Natural killer cell (primary cell): ENCODE results near the gene CCDC57. TPM values are rescaled to one million over a fixed set of nuclear protein-coding genes. Genes with fewer than 3 reads are reported as not detected.

Source experiments
- ATAC-seq, 3 donors: fragments of 150-1000 bp in 2 of 3; fragments of 200-7000 bp in 1 of 3; cut with Tn5 transposase; 1 replicate in 1 of 3; 2 replicates in 2 of 3; pipeline ENCODE4 v1.10.0; 2021; ENCODE audit warnings: mild to moderate bottlenecking in 2 of 3, moderate library complexity in 2 of 3
- DNase-seq, 2 donors: peaks; one replicate each; pipeline versions ENCODE4 v3.0.0 to v3.0.0-alpha.2; 2013 to 2021; ENCODE audit warnings: mixed read lengths in 1 of 2
- H3K27ac ChIP-seq: one replicate; pipeline ENCODE4 v1.5.1; 2013; ENCODE audit warnings: mild to moderate bottlenecking, low read length
- H3K27me3 ChIP-seq: one replicate; pipeline ENCODE4 v1.6.1; 2013; ENCODE audit warnings: low read length; ENCODE audit not compliant: control insufficient read depth, insufficient read depth
- H3K36me3 ChIP-seq: one replicate; pipeline ENCODE4 v1.6.1; 2013; ENCODE audit warnings: low read length; ENCODE audit not compliant: control insufficient read depth, insufficient read depth
- H3K4me1 ChIP-seq: one replicate; pipeline ENCODE4 v1.6.1; 2013; ENCODE audit warnings: low read length; ENCODE audit not compliant: control insufficient read depth, insufficient read depth
- H3K4me3 ChIP-seq: one replicate; pipeline ENCODE4 v1.5.1; 2013; ENCODE audit warnings: low read length
- H3K9me3 ChIP-seq: one replicate; pipeline ENCODE4 v1.6.1; 2013; ENCODE audit warnings: low read length; ENCODE audit not compliant: control insufficient read depth, insufficient read depth
- H3K27ac Mint-ChIP-seq, 2 donors: one replicate each; pipeline ENCODE4 v1.8.0; 2022; ENCODE audit warnings: mild to moderate bottlenecking in 2 of 2, mixed read lengths in 2 of 2, moderate library complexity in 1 of 2
- H3K27me3 Mint-ChIP-seq, 2 donors: one replicate each; pipeline ENCODE4 v1.8.0; 2022; ENCODE audit warnings: low read depth in 2 of 2, mixed read lengths in 2 of 2
- H3K36me3 Mint-ChIP-seq: one replicate; pipeline ENCODE4 v1.8.0; 2022; ENCODE audit warnings: mixed read lengths
- H3K4me1 Mint-ChIP-seq, 2 donors: one replicate each; pipeline ENCODE4 v1.8.0; 2022; ENCODE audit warnings: mixed read lengths in 2 of 2
- H3K4me3 Mint-ChIP-seq: one replicate; pipeline ENCODE4 v1.8.0; 2022; ENCODE audit warnings: mild to moderate bottlenecking, moderate library complexity, mixed read lengths
- H3K9me3 Mint-ChIP-seq, 2 donors: one replicate each; pipeline ENCODE4 v1.8.0; 2022; ENCODE audit warnings: mixed read lengths in 2 of 2
- WGBS: methylation state at CpG from one replicate; pipeline ENCODE4 v1.1.7; 2013; ENCODE audit warnings: missing lambda C conversion rate; ENCODE audit not compliant: insufficient coverage; 5-methylcytosine and 5-hydroxymethylcytosine counted together
- intact Hi-C: fragments of 100-400 bp; cut with micrococcal nuclease; formaldehyde crosslinking; loops from one replicate; pipeline ENCODE4 v1.14.2; 2022
- total RNA-seq, 4 donors: library from RNA; stranded (reverse); fragments of 120-200 nt in 1 of 4; gene quantifications; one replicate each; pipeline versions ENCODE4 v1.2.3 to v1.2.4, GENCODE V29; 2013 to 2022
- TF ChIP-seq, protein P1 (sequence below): fragments of 200-600 bp; IDR thresholded peaks from one replicate; pipeline ENCODE4 v1.8.0; 2022; ENCODE audit warnings: antibody characterized with exemption

The CCDC57 gene
- total RNA-seq, 3 donors from 2014 or later (not counting 1 experiment from before 2014, with no cell fraction given), result 69.7 to 79.2 (median 75.1) TPM

DNA sequence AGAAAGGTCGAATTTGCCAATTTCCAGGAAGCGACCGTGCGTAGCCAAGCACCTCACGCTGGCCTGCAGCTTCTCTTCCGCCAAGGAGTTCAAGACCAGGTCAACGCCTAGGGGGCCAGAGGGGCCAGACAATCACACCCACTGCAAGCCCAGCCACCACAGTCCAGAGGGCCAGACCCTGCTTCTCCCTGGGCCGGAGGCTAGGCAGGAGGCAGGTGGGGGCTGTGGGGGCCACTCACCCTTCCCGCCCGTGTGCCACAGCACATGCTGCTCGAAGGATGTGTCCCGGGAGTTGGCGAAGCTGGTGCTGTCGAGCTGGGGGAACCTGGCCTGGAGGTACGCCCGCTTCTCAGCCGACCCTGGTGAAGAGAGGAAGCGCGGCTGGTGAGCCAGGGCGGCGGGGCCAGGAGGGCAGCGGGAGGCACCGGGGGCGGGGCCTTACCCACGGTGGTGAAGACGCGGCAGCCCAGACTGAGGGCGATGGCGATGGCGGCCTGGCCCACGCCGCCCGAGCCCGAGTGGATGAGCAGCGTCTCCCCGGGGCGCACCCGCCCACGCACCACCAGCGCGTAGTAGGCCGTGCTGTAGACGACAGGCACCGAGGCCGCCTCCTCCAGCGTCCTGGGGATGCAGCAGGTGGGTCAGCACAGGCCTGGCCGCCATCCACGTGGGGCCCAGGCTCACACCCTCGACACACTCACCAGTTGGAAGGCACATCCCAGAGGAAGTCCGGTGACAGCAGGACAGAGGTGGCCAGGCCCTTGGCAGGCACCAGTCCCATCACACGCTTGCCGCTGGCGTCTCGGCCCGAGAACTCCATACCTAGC, 128.9 kb downstream of the CCDC57 start:
- 95% methylated on average over 55 of the region's 55 CpGs for WGBS
- Mint-ChIP-seq H3K4me3 (no peak overlapping the region), H3K27me3 (no peaks in the 10 kb centered on the region), H3K36me3 (no peaks in the 10 kb centered on the region), H3K27ac (no peak overlapping the region), H3K9me3 (no peaks in the 10 kb centered on the region), H3K4me1 (no peaks in the 10 kb centered on the region)
- ATAC-seq (no peak), DNase-seq (no peak)
- Histone ChIP-seq H3K27ac (no peak overlapping the region), H3K4me1 (no peaks in the 10 kb centered on the region), H3K27me3 (no peaks in the 10 kb centered on the region), H3K9me3 (no peaks in the 10 kb centered on the region), H3K4me3 (no peak overlapping the region), H3K36me3 (peaks cover 63% of the 10 kb centered on the region)
- TF ChIP-seq, protein P1, sequence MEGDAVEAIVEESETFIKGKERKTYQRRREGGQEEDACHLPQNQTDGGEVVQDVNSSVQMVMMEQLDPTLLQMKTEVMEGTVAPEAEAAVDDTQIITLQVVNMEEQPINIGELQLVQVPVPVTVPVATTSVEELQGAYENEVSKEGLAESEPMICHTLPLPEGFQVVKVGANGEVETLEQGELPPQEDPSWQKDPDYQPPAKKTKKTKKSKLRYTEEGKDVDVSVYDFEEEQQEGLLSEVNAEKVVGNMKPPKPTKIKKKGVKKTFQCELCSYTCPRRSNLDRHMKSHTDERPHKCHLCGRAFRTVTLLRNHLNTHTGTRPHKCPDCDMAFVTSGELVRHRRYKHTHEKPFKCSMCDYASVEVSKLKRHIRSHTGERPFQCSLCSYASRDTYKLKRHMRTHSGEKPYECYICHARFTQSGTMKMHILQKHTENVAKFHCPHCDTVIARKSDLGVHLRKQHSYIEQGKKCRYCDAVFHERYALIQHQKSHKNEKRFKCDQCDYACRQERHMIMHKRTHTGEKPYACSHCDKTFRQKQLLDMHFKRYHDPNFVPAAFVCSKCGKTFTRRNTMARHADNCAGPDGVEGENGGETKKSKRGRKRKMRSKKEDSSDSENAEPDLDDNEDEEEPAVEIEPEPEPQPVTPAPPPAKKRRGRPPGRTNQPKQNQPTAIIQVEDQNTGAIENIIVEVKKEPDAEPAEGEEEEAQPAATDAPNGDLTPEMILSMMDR, result no peak
- intact Hi-C loops, result no loop called here

DNA sequence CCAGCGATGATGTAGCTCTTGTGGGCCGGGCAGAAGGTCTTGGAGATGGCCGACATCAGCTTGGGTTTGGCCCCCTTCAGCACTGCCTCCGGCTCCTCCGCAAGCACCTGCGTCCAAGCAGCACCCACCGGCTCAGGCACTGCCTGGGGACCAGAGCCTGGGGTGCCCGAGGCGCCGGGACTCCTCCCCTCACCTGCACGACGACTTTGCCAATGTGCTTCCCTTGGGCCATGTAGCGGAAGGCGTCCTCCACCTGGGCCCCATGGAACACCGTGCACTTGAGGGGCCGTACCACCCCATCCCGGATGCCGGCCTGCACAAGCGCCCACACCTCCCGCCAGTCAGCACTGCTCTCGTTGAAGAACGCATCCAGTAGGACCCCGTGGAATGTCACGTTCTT, 129.6 kb downstream of the CCDC57 start:
- 97% methylated on average over 24 of the region's 24 CpGs for WGBS
- Mint-ChIP-seq H3K36me3 (no peaks in the 10 kb centered on the region), H3K4me1 (no peaks in the 10 kb centered on the region), H3K27me3 (no peaks in the 10 kb centered on the region), H3K27ac (no peak overlapping the region), H3K4me3 (no peak overlapping the region), H3K9me3 (no peaks in the 10 kb centered on the region)
- TF ChIP-seq, protein P1, result no peak
- DNase-seq, result no peak
- no peak overlapping the region for H3K4me3 ChIP-seq
- intact Hi-C loops, result no loop called here
- no peaks in the 10 kb centered on the region for H3K27me3 ChIP-seq
- no peaks in the 10 kb centered on the region for H3K9me3 ChIP-seq
- H3K4me1 ChIP-seq, result no peaks in the 10 kb centered on the region
- no peak overlapping the region for H3K27ac ChIP-seq
- no peak for ATAC-seq
- peaks cover 56% of the 10 kb centered on the region for H3K36me3 ChIP-seq

DNA sequence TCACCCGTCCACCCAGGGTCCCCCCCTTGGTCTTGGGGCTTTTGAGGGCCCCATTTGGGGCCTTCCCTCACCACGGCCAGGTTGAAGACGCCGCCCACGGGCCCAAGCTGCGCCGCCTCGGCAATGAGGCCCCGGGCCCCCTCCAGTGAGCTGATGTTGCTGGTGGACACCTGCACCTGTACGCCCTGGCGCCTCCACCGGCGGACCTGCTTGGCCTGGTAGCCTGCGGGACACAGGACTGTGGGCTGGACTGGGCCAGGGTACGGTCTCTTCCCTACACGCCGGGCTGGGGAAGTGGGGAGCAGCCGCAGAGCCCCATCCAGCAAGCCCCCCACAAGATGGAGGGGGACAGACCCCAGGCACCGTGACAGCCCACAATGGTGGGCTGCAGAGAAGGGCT, 130.2 kb downstream of the CCDC57 start:
- Histone ChIP-seq H3K36me3 (peaks cover 52% of the 10 kb centered on the region), H3K27me3 (no peaks in the 10 kb centered on the region), H3K4me1 (no peaks in the 10 kb centered on the region), H3K4me3 (no peak overlapping the region), H3K27ac (no peak overlapping the region), H3K9me3 (no peaks in the 10 kb centered on the region)
- Mint-ChIP-seq H3K36me3 (no peaks in the 10 kb centered on the region), H3K27me3 (no peaks in the 10 kb centered on the region), H3K27ac (no peak overlapping the region), H3K4me1 (no peaks in the 10 kb centered on the region), H3K4me3 (no peak overlapping the region), H3K9me3 (no peaks in the 10 kb centered on the region)
- no peak for ATAC-seq
- intact Hi-C loops, result no loop called here
- WGBS, result 92% methylated on average over 19 of the region's 19 CpGs
- DNase-seq, result no peak
- TF ChIP-seq, protein P1, result no peak

DNA sequence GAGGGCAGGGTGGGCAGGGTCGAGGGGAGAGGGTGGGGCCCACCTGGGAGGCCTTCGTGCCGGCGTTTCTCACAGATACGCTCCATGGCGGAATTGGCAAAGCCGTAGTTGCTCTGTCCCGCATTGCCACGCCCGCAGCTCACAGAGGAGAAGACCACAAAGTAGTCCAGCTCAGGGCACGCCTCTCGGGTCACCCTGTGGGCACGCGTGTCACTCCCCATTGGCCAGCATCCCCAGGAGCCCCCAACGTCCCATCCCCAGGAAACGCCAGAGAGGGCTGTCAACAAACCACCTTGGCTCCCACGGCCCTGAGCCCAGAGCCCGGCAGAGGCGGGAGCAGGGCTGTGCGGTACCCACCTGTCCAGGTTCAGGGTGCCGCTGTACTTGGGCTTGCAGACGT, 130.7 kb downstream of the CCDC57 start:
- 96% methylated on average over 22 of the region's 22 CpGs for WGBS
- no peak overlapping the region for H3K27ac Mint-ChIP-seq
- H3K27me3 Mint-ChIP-seq, result no peaks in the 10 kb centered on the region
- intact Hi-C loops, result no loop called here
- no peak overlapping the region for H3K4me3 Mint-ChIP-seq
- H3K4me1 Mint-ChIP-seq, result no peaks in the 10 kb centered on the region
- Histone ChIP-seq H3K4me1 (no peaks in the 10 kb centered on the region), H3K27ac (no peak overlapping the region), H3K36me3 (peaks cover 51% of the 10 kb centered on the region), H3K9me3 (no peaks in the 10 kb centered on the region), H3K27me3 (no peaks in the 10 kb centered on the region), H3K4me3 (no peak overlapping the region)
- no peaks in the 10 kb centered on the region for H3K9me3 Mint-ChIP-seq
- no peak for DNase-seq
- ATAC-seq, result no peak
- no peaks in the 10 kb centered on the region for H3K36me3 Mint-ChIP-seq
- TF ChIP-seq, protein P1, result no peak
